HFF-Myc (cell line): ENCODE measurements around the gene SPP2.

Source experiments
- DNase-seq: peaks from one replicate; pipeline ENCODE4 v3.0.0-alpha.2; 2011; ENCODE audit warnings: low read depth; ENCODE audit errors: extremely low read depth
- H3K4me3 ChIP-seq: replicated peaks from 2 replicates; pipeline ENCODE4 v1.5.1; 2011; ENCODE audit warnings: low read depth, mild to moderate bottlenecking, control low read depth, low read length
- TF ChIP-seq, protein P1 (sequence below): IDR thresholded peaks from 2 replicates; pipeline ENCODE4 v1.5.1; 2012; ENCODE audit warnings: mild to moderate bottlenecking, low read depth, low read length, control low read depth; ENCODE audit errors: missing control alignments

Gene SPP2

DNA sequence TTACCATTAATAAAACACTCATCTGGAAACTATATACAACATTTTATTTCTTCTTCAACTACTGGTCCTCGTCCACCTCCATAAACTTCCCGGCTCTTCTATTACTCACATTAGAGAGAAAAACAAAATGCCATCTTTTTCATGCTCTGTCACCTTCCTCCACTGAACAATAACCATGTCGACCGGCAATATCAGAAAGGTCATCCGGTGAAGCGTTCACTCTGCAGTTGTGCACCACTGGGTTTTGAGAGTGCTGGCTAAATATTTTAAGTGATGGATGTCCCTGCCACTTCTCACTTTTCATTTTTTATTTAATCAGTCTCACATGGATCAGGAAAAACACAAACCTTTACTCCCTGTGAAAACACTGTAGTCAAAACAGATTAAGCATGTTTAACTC, 48.2 kb downstream of the SPP2 start:
- H3K4me3 ChIP-seq: no peak overlapping the region
- TF ChIP-seq, protein P1, sequence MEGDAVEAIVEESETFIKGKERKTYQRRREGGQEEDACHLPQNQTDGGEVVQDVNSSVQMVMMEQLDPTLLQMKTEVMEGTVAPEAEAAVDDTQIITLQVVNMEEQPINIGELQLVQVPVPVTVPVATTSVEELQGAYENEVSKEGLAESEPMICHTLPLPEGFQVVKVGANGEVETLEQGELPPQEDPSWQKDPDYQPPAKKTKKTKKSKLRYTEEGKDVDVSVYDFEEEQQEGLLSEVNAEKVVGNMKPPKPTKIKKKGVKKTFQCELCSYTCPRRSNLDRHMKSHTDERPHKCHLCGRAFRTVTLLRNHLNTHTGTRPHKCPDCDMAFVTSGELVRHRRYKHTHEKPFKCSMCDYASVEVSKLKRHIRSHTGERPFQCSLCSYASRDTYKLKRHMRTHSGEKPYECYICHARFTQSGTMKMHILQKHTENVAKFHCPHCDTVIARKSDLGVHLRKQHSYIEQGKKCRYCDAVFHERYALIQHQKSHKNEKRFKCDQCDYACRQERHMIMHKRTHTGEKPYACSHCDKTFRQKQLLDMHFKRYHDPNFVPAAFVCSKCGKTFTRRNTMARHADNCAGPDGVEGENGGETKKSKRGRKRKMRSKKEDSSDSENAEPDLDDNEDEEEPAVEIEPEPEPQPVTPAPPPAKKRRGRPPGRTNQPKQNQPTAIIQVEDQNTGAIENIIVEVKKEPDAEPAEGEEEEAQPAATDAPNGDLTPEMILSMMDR: no peak
- DNase-seq: no peak

DNA sequence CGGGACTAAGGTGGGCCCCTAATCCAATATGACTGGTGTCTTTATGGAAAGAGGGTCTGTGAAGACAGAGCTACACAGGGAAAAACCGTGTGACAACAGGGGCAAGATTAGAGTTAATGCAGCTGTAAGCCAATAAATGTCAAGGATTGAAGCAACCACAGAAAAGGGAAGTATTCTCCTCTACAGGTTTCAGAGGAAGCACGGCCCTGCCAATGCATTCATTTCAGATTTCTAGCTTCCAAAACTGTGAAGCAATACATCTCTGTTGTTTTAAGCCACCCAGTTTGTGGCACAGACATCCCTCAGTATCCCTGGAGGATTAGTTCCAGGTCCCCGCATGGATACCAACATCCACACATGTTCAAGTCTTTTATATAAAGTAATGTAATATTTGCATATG, 48.8 kb downstream of the SPP2 start:
- TF ChIP-seq, protein P1: no peak
- no peak overlapping the region for H3K4me3 ChIP-seq
- DNase-seq: no peak

DNA sequence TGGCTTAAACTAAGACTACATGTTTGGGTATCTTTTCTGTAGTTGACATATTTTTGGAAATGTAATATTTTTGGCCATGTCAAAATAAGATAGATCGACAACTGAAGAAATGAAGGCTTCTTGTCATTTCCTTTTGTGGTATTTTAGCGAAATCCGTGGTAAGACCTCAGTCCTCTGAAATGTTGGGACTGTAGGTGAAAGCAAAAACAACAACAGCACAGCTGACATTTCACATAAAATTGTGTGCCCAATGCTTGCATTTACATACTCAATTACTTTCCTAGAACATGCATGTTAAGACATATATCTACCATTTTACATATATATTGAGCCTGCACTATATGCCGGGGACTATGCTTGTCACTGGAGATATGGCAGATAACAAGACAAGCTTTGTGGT, 50.2 kb downstream of the SPP2 start:
- no peak overlapping the region for H3K4me3 ChIP-seq
- TF ChIP-seq, protein P1: no peak
- DNase-seq: no peak

DNA sequence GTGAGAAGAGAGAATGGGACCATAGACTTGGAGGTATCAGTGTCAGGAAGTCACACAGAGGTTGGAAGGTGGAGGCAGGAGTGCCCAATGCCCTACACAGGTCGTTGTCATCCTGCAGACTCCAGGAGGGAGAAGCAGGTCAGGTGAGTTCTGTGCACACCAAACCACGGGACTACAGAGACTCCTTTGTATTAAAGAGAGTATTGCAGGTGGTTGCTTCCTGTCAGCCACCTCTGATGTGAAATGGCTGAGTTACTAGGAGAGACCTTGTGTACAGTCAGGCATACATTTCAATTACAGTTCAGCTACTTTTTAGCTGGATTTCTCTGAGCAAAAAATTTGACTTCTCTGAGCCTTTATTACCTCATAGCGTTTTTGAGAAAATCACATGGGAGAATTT, 51.6 kb downstream of the SPP2 start:
- no peak overlapping the region for H3K4me3 ChIP-seq
- no peak for DNase-seq
- TF ChIP-seq, protein P1: no peak

DNA sequence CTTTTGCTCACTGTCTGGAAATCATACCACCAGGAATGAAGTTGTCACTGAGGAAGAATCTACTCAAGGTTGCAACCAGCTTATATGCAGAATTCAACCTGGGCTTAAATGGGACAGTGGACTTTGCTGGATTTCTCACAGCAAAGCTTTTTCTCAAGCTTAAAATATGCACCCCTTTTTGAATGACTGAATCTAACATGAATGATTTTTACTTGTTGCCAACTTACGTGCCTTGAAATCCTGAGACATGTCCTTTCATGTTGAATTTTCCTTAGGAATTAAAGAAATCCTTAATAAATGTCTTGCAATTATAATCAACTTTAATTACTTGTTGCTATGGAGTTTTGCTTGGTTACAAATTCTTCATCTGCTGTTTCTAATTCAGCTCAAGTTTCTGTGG, 57.4 kb downstream of the SPP2 start:
- TF ChIP-seq, protein P1: no peak
- no peak overlapping the region for H3K4me3 ChIP-seq
- DNase-seq: no peak

DNA sequence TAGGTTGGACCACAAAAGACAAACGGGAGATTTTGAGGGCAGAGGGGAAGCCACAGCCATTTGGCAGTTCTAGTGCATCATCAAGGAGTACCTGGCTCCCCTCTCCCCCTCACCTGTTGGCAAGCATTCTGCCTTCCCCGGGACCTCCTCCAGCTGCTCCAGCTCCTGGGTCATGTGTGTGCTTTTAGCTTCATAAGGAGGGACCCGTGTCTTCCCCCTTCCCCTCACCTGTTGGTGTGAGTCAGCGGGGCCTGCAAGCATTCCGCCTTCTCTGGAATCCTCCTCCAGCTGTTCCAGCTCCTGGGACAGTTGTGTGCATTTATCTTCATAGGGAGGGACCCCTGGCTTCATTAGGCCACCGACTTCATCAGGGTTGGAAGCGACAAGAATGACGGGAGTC, 58.8 kb downstream of the SPP2 start:
- no peak overlapping the region for H3K4me3 ChIP-seq
- no peak for DNase-seq
- TF ChIP-seq, protein P1: no peak

DNA sequence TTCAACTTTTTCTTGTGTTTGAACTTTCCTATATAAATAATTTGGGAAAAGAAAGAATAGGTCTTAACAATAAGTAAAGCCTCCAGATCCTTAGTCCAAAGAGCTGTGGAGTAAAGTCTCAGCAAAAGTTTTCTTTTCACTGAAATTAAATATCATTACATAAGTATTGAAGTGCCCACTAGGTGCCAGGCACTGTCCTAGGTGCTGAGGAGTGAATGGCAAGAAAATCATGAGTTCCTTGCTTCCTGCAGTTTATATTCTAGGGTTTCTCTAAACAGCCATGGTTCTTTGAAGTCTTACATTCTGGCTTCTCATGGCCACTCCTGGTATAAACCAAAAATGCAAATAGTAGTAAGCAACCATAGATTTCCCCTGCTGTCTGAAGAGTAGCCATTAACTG, 59.7 kb downstream of the SPP2 start:
- no peak overlapping the region for H3K4me3 ChIP-seq
- TF ChIP-seq, protein P1: no peak
- DNase-seq: no peak
